A549 (cell line): Measurements from ENCODE around the gene FAM204A.

Source experiments
- CHD4 ChIP-seq: fragments of 200-600 bp; sonication (generic); IDR thresholded peaks from 2 replicates; pipeline ENCODE4 v1.6.1; 2016; ENCODE audit warnings: antibody characterized with exemption, mild to moderate bottlenecking, borderline replicate concordance
- POLR2A ChIP-seq: IDR thresholded peaks from 2 replicates; pipeline ENCODE4 v1.6.1; 2012; ENCODE audit warnings: mild to moderate bottlenecking, low read length

DNA sequence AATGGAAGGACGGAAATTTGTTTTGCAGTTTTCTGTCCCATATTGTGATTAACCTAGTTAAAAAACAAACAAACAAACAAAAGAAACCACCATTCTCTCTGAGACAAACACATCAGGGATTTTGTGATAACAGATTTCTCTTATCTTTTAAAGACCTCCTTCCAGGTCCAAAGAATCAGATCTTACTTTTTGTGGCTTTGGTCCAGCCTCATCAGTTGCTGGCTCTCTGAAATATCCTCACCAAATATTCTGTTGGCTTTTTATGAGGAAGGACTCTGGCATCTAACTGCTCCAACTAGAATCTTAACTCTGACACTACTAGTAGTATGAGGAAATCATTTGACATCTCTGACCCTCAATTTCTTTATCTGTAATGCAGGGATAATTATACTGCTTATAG is 4.8 kb downstream of the FAM204A start:
- TF ChIP-seq CHD4 (no peak), POLR2A (no peak)
